NCI-H1105 treated with DMSO at 0.1 percent for 48 hours (cell line): ENCODE results near the gene SH3RF1.

Experiments
- DNase-seq: peaks from one replicate; lab custom pipeline; 2025; lab: John Stamatoyannopoulos, UW

Gene SH3RF1

DNA sequence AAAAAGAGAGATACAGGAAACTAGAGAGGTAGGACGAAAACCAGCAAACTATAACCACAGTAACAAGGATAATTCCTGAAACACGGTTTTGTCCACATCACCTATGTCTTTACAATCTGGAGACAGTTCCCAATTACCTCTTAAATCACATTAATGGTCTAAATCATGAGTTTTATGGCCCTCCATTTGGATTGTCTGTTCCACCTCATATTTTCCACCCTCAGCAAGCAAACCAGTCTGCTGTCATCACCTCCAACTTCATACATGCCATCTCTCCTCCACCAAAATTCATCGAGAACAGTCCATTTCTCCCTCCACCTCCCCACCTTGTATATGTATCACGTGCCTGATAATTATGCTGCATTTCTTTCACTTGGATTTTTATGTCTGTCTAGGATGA, 107.3 kb downstream of the SH3RF1 start:
- DNase-seq: no peak

DNA sequence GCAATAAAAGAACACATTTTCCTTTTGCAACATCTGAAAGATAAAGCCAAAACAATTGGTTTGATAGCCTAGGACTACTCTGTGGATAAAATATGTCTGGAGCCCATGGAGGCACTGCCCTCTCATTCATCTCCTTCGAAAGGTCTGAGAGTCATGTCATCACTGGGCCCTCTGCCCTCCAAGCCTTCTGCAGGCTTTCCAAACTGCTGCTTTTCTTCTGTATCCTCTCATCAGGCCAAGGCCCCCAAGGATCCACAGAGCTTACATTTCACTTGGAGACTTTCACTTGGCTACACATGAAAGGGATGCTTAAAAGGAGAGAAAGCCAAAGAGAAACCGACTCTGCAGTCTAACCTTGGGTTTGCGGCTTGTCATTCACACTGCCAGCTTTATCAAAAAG, 109.9 kb downstream of the SH3RF1 start:
- DNase-seq: no peak

DNA sequence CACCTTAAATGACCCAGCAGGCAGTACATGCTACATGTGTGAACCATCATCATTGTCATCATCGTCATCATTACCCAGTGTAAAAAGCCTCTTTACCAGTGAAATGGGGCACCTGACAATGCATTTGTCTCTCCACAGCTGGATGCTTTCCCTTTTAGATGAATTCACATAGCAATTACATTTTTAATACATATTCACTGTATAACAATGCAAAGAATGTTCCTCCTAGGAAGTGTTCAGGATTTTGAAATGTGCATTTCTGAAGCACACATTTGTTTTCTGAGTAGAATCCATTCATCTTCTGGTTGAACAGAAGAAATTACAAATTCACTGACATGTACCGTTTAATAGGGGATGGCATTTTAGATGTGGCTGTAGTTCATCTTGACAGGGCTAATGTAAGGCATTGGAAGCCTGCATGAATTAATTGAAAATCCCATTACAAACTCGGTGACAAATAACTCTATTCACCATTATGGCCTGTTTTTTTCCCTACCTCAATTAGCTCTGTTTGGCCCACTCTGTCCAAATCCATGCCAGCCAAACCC, 111.1 kb downstream of the SH3RF1 start:
- no peak for DNase-seq

GRCh38 chr4:169158861-169159260, 111.9 kb downstream of the SH3RF1 start:
- DNase-seq: no peak

DNA sequence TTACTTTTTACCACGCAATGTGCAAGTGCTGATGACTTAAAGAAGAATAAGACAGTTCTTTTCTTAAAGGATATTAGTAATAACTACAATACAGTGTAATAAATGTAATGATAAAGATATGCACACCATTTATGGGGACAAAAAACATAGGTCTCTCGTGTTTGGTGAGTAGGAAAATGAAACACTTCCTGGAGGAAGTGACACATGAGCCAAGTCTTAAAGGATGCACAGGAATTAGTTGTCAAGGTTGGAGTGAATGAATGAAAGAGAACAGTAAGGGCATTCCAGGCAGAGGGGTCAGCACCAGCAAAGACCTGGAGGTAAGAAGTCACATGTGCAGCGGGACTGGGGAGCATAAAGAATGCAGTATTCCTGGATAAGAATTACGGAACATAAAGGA, 112.7 kb downstream of the SH3RF1 start:
- no peak for DNase-seq

DNA sequence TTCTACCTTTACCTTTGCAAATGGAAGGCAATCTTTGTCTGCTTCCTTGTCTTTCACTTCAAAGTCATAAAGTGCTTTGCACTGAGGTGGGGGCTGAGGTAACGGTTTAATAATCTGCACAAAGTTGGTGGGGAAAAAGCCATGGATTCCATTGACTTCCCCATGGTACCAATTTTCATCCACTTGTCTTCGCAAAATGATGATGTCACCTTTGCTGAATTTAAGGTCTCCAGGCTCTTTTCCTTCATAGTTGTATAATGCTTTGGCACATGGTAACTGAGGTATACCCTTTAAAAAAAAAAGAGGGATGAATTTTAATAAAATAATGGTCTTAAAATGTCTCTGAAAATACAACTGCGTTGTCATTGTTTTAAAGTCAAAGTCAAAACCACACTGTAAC, 114.4 kb downstream of the SH3RF1 start:
- DNase-seq: no peak

GRCh38 chr4:169154121-169154520, 116.6 kb downstream of the SH3RF1 start:
- no peak for DNase-seq

GRCh38 chr4:169153481-169154087, 117.2 kb downstream of the SH3RF1 start:
- DNase-seq: no peak

DNA sequence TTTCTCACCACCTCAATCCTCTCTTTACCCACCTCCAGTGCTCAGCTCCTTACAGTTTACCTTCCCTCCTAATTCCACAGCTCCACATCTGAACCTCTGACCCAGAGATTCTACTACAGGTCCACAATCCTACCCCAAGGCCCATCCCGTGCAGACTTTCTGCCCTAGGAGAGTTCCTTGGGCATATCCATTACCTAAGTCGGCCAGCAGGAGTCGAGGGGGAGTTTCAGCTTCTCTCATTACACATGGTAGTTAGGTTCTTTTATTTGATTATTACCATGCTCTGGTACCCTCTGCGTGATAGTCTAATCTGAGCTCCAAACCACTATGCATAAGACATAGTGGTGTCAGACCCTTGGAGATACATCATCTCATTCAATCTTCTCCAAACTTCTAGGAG, 117.9 kb downstream of the SH3RF1 start:
- no peak for DNase-seq

- DNase-seq: no peak
These were observed 118.7 kb downstream of the SH3RF1 start for GRCh38 chr4:169152098-169152497.

DNA sequence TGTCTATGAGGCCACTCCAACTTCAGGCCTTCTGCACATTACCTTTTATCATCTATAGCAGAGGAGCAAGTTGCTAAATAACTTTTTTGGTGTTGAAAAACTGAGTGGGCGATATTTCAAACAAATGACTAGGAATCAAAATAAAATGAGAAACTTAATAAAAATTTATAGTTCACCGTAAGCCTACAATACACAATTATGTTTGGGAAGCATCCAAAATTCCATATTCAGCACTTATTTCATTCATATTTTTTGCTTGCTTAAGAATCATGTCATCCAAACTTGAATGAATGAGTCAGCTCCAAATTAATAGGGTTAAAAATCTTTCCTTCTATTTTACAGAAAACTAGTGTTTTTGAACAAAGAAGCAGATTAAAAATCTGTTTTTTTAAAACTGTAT, 119.1 kb downstream of the SH3RF1 start:
- DNase-seq: no peak

DNA sequence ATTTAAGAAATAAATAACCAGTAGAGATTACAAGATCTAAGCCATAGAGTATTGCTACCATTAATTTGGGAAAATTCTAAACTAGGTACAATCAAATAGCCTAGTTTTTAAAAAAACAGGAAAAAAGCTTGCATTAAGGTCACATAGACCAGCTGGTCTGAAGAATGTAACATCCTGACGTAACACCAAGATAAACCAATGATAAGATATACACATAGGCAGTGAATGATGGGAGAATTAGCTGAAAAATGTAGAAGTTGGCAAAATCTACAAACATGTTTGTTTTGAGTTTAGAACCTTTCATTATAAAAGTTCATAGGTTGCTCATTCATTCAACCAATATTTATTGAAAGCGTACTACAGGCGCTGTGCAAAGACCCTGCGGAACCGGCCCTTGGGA, 120.0 kb downstream of the SH3RF1 start:
- DNase-seq: no peak

DNA sequence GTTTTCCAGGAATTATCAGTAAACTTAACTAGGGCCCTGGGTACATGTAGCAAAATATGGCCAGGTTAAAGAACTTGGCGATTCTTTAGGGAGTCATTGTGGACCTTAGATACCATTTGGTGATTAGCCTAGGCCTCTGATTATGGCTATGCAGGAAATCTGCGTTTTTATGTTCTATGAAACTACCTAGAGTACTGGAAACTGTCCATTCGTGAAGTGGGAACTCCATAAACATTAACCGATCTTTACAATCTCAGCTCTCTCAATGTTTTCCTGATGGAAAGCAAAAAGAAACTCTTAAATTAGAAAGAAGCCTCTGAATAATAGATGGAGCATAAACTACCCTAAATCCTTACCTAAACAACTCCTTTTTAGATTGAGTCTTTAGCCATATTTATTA, 121.9 kb downstream of the SH3RF1 start:
- DNase-seq: no peak

DNA sequence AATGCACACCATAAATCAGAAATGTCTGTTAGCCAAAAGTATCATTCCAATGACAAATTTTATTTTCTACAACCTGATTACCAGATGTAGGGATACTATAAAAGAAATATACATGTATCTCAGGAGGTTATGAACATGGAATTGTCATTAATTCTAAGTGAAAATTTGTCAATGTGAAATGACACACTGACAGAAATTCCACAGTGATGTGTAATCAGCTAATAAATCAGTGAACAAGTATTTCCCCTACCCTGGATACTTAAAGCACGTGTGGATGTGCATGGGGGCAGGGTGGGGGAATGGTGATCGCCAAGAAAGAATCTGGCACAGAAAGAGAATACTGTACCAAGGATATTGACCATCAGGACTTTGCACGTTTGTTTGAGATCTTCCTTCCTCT, 123.6 kb downstream of the SH3RF1 start:
- no peak for DNase-seq

GRCh38 chr4:169144061-169144600, 126.6 kb downstream of the SH3RF1 start:
- no peak for DNase-seq

- no peak for DNase-seq
These were observed 127.4 kb downstream of the SH3RF1 start for GRCh38 chr4:169143335-169143734.

DNA sequence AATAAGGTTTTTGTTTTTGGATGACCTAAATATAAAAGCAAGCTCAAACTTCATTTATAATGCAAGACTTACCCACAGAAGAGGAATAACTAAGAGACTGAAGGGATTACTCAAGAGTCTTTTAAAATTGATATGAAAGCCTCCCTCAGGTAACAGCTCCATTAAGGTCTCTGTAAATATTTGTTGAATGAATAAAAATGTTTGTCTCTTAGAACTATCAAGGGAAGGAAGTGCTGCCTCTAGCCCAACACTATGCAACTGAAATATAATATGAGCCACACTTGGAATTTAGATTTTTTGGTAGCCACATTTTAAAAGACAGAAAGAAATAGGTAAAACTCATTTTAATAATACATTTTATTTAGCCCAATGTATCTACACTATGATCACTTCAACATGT, 127.8 kb downstream of the SH3RF1 start:
- DNase-seq: no peak

- DNase-seq: no peak
These were observed 128.4 kb downstream of the SH3RF1 start for GRCh38 chr4:169142391-169142790.

DNA sequence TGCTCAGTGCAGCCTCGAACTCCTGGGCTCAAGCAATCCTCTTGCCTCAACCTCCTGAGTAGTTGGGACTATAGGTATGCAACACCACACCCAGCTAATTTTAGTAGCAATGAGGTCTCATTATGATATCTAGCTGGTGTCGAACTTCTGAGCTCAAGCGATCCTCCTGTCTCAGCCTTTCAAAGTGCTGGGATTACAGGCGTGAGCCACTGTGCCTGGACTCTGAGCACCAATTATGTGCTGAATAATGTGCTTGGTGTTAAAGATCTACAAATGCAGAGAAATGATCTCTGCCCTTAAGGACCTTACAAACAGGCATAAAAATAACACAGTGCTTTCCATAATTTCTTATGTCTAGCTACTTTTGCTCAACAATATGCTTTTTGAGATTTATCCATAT, 131.7 kb downstream of the SH3RF1 start:
- DNase-seq: no peak

DNA sequence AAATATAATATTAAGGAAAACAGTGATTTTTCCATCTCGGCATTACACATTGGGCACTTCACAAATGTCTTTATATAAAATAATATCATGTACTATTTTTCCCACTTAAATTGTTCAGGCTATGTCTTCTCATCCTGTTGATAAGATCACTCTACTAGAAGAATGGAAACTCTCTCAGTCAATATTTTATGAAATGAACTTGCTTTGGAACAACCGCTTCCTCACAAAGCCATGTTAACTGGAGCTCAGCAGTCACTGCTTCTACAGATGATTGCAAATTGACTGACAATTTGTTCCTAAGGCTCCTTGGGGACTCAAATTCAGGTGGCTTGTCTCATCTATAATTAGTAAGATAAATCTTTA, 133.2 kb downstream of the SH3RF1 start:
- no peak for DNase-seq

GRCh38 chr4:169136796-169137557, 133.8 kb downstream of the SH3RF1 start:
- DNase-seq: no peak

GRCh38 chr4:169136330-169136729, 134.4 kb downstream of the SH3RF1 start:
- DNase-seq: no peak

DNA sequence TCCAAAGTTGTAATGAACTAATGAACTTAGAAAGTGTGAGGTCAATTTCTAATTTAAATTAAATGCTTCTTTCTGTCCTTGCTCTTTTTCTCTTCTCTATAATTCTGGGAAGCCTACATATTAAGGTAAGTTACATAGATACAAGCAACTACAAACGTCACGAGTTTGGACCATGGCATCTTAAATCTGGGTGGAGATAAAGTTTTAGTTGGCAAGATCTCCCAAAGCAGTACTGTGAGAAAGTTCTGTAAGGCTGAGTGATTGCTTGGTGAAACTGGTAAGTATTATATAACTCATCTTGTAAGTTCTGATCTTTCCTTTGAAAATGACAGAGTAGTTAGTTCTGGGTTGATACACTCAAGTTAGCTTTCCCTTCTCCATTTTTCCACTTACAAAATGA, 135.0 kb downstream of the SH3RF1 start:
- no peak for DNase-seq

- DNase-seq: no peak
These were observed 136.8 kb downstream of the SH3RF1 start for GRCh38 chr4:169133932-169134331.
